HepG2 (cell line): Measurements from ENCODE around the gene ABCB8. TPM values are rescaled to one million over a fixed set of nuclear protein-coding genes. Genes with fewer than 3 reads are reported as not detected.

ENCODE experiments used
- AGO2 ChIP-seq: fragments of 200-400 bp; formaldehyde crosslinking; optimal IDR thresholded peaks from 2 replicates; pipeline ENCODE3; 2017; ENCODE audit warnings: mild to moderate bottlenecking, low read depth, low read length, moderate library complexity
- ARID2 ChIP-seq: sonication (generic); formaldehyde crosslinking; IDR thresholded peaks from 2 replicates; pipeline ENCODE4 v1.8.1; 2022; ENCODE audit warnings: mild to moderate bottlenecking, missing genetic modification reagents, borderline replicate concordance
- GLMP ChIP-seq: sonication (generic); formaldehyde crosslinking; IDR thresholded peaks from 2 replicates; pipeline ENCODE4 v1.9.0; 2021; ENCODE audit warnings: missing genetic modification reagents, mild to moderate bottlenecking, borderline replicate concordance
- HHEX ChIP-seq: IDR thresholded peaks from 2 replicates; pipeline ENCODE4 v1.6.1; 2016; ENCODE audit warnings: control low read depth
- IKZF4 ChIP-seq: sonication (generic); formaldehyde crosslinking; IDR thresholded peaks from 2 replicates; pipeline ENCODE4 v1.5.1; 2020; ENCODE audit warnings: borderline replicate concordance, mild to moderate bottlenecking, low read depth, missing genetic modification reagents; ENCODE audit errors: not compliant biosample characterization
- MBD4 ChIP-seq: IDR thresholded peaks from 2 replicates; pipeline ENCODE4 v1.6.1; 2012; ENCODE audit warnings: low read length, inconsistent platforms, borderline replicate concordance
- MYNN ChIP-seq: sonication (generic); formaldehyde crosslinking; IDR thresholded peaks from 2 replicates; pipeline ENCODE4 v1.4.0; 2020; ENCODE audit warnings: mild to moderate bottlenecking, low read depth, missing genetic modification reagents
- NCOA2 ChIP-seq: sonication (generic); formaldehyde crosslinking; IDR thresholded peaks from 2 replicates; pipeline ENCODE4 v1.8.0; 2022; ENCODE audit warnings: inconsistent platforms
- NFKBIZ ChIP-seq: IDR thresholded peaks from 2 replicates; pipeline ENCODE4 v1.6.1; 2018; ENCODE audit warnings: missing genetic modification reagents, missing compliant biosample characterization
- RFX3 ChIP-seq: IDR thresholded peaks from 2 replicates; pipeline ENCODE4 v1.6.1; 2016; ENCODE audit warnings: missing biosample characterization, missing genetic modification reagents
- THRA ChIP-seq: sonication (generic); formaldehyde crosslinking; IDR thresholded peaks from 2 replicates; pipeline ENCODE4 v1.4.0; 2020; ENCODE audit warnings: missing genetic modification reagents, borderline replicate concordance
- XBP1 ChIP-seq: sonication (generic); formaldehyde crosslinking; IDR thresholded peaks from 2 replicates; pipeline ENCODE4 v1.5.0; 2020; ENCODE audit warnings: missing genetic modification reagents
- ZC3H13 ChIP-seq: sonication (generic); formaldehyde crosslinking; IDR thresholded peaks from 2 replicates; pipeline ENCODE4 v1.8.1; 2023; ENCODE audit warnings: mild to moderate bottlenecking, missing genetic modification reagents, moderate library complexity
- ZFP41 ChIP-seq: sonication (generic); formaldehyde crosslinking; IDR thresholded peaks from 2 replicates; pipeline ENCODE4 v1.4.0; 2020; ENCODE audit warnings: mild to moderate bottlenecking, missing genetic modification reagents, borderline replicate concordance
- ZNF121 ChIP-seq: sonication (generic); formaldehyde crosslinking; IDR thresholded peaks from 2 replicates; pipeline ENCODE4 v1.5.0; 2020; ENCODE audit warnings: mild to moderate bottlenecking, missing genetic modification reagents
- ZNF446 ChIP-seq: sonication (generic); formaldehyde crosslinking; IDR thresholded peaks from 2 replicates; pipeline ENCODE4 v1.5.0; 2020; ENCODE audit warnings: mild to moderate bottlenecking, missing genetic modification reagents
- ZSCAN29 ChIP-seq: sonication (generic); formaldehyde crosslinking; conservative IDR thresholded peaks from 2 replicates; pipeline ENCODE4 v1.4.0; 2020; ENCODE audit warnings: mild to moderate bottlenecking, missing genetic modification reagents
- polyA plus RNA-seq, 8 experiments: library from polyadenylated mRNA; depleted of rRNA in 3 of 8; stranded (reverse) in 7 of 8; unstranded in 1 of 8; fragments of >200 nt; fragmentation: Illumina TruSeq in 4 of 8; extraction: Trizol in 4 of 8; gene quantifications; 2 replicates each; pipeline versions ENCODE4 v1.2.1 to v1.2.3, GENCODE V29; 2011 to 2016; ENCODE audit warnings: low read depth in 4 of 8, missing spikeins in 1 of 8, mixed read lengths in 1 of 8; ENCODE audit not compliant: insufficient read depth in 1 of 8
- total RNA-seq, 5 experiments: library from RNA; depleted of rRNA; stranded (reverse); fragments of >200 nt; fragmentation: Illumina TruSeq; extraction: Trizol; gene quantifications; 2 replicates each; pipeline ENCODE4 v1.2.3, GENCODE V29; 2016; ENCODE audit warnings: low read depth in 1 of 5
- TF ChIP-seq, protein P1 (sequence below): sonication (generic); formaldehyde crosslinking; IDR thresholded peaks from 2 replicates; pipeline ENCODE4 v1.4.0; 2020; ENCODE audit warnings: mild to moderate bottlenecking, missing genetic modification reagents
- TF ChIP-seq, protein P2 (sequence below): sonication (generic); formaldehyde crosslinking; IDR thresholded peaks from 2 replicates; pipeline ENCODE4 v1.4.0; 2020; ENCODE audit warnings: mild to moderate bottlenecking, missing genetic modification reagents
- TF ChIP-seq, protein P3 (sequence below): sonication (generic); formaldehyde crosslinking; IDR thresholded peaks from 2 replicates; pipeline ENCODE4 v1.5.0; 2020; ENCODE audit warnings: missing genetic modification reagents

The ABCB8 gene
- total and polyA plus RNA-seq, 2 of the 13 experiments (the other 11 are each of a cell fraction or from before 2014, with no cell fraction given) = 6.6 to 16.7 TPM

GRCh38 chr7:151012031-151012692 is 16.1 kb upstream of the ABCB8 start (continued):
- TF ChIP-seq, protein P1, sequence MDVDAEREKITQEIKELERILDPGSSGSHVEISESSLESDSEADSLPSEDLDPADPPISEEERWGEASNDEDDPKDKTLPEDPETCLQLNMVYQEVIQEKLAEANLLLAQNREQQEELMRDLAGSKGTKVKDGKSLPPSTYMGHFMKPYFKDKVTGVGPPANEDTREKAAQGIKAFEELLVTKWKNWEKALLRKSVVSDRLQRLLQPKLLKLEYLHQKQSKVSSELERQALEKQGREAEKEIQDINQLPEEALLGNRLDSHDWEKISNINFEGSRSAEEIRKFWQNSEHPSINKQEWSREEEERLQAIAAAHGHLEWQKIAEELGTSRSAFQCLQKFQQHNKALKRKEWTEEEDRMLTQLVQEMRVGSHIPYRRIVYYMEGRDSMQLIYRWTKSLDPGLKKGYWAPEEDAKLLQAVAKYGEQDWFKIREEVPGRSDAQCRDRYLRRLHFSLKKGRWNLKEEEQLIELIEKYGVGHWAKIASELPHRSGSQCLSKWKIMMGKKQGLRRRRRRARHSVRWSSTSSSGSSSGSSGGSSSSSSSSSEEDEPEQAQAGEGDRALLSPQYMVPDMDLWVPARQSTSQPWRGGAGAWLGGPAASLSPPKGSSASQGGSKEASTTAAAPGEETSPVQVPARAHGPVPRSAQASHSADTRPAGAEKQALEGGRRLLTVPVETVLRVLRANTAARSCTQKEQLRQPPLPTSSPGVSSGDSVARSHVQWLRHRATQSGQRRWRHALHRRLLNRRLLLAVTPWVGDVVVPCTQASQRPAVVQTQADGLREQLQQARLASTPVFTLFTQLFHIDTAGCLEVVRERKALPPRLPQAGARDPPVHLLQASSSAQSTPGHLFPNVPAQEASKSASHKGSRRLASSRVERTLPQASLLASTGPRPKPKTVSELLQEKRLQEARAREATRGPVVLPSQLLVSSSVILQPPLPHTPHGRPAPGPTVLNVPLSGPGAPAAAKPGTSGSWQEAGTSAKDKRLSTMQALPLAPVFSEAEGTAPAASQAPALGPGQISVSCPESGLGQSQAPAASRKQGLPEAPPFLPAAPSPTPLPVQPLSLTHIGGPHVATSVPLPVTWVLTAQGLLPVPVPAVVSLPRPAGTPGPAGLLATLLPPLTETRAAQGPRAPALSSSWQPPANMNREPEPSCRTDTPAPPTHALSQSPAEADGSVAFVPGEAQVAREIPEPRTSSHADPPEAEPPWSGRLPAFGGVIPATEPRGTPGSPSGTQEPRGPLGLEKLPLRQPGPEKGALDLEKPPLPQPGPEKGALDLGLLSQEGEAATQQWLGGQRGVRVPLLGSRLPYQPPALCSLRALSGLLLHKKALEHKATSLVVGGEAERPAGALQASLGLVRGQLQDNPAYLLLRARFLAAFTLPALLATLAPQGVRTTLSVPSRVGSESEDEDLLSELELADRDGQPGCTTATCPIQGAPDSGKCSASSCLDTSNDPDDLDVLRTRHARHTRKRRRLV (CRISPR knock-in tag) = no peak
- TF ChIP-seq MBD4 (no peak), RFX3 (CRISPR knock-in tag) (no peak), MYNN (CRISPR knock-in tag) (no peak), ARID2 (CRISPR knock-in tag) (no peak), ZNF121 (CRISPR knock-in tag) (no peak), AGO2 (no peak), HHEX (CRISPR knock-in tag) (no peak), NFKBIZ (CRISPR knock-in tag) (no peak), XBP1 (CRISPR knock-in tag) (no peak), ZSCAN29 (no peak), ZNF446 (CRISPR knock-in tag) (no peak), ZC3H13 (CRISPR knock-in tag) (no peak), THRA (CRISPR knock-in tag) (no peak), NCOA2 (no peak), GLMP (CRISPR knock-in tag) (no peak), IKZF4 (CRISPR knock-in tag) (no peak), ZFP41 (CRISPR knock-in tag) (no peak)
- TF ChIP-seq, protein P2, sequence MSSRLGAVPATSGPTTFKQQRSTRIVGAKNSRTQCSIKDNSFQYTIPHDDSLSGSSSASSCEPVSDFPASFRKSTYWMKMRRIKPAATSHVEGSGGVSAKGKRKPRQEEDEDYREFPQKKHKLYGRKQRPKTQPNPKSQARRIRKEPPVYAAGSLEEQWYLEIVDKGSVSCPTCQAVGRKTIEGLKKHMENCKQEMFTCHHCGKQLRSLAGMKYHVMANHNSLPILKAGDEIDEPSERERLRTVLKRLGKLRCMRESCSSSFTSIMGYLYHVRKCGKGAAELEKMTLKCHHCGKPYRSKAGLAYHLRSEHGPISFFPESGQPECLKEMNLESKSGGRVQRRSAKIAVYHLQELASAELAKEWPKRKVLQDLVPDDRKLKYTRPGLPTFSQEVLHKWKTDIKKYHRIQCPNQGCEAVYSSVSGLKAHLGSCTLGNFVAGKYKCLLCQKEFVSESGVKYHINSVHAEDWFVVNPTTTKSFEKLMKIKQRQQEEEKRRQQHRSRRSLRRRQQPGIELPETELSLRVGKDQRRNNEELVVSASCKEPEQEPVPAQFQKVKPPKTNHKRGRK = no peak
- TF ChIP-seq, protein P3, sequence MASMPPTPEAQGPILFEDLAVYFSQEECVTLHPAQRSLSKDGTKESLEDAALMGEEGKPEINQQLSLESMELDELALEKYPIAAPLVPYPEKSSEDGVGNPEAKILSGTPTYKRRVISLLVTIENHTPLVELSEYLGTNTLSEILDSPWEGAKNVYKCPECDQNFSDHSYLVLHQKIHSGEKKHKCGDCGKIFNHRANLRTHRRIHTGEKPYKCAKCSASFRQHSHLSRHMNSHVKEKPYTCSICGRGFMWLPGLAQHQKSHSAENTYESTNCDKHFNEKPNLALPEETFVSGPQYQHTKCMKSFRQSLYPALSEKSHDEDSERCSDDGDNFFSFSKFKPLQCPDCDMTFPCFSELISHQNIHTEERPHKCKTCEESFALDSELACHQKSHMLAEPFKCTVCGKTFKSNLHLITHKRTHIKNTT (CRISPR knock-in tag) = no peak
